Activated naive CD4-positive, alpha-beta T cell treated with anti-CD3 and anti-CD28 coated beads, Interleukin-2, amount 50 U/mL, for 16 hours (primary cell): ENCODE measurements around the gene PSME1.

Experiments used
- DNase-seq: peaks from one replicate; pipeline ENCODE4 v3.0.0-alpha.2; 2020

The PSME1 gene

GRCh38 chr14:24177891-24178290 is 41.9 kb downstream of the PSME1 start:
- DNase-seq: no peak

DNA sequence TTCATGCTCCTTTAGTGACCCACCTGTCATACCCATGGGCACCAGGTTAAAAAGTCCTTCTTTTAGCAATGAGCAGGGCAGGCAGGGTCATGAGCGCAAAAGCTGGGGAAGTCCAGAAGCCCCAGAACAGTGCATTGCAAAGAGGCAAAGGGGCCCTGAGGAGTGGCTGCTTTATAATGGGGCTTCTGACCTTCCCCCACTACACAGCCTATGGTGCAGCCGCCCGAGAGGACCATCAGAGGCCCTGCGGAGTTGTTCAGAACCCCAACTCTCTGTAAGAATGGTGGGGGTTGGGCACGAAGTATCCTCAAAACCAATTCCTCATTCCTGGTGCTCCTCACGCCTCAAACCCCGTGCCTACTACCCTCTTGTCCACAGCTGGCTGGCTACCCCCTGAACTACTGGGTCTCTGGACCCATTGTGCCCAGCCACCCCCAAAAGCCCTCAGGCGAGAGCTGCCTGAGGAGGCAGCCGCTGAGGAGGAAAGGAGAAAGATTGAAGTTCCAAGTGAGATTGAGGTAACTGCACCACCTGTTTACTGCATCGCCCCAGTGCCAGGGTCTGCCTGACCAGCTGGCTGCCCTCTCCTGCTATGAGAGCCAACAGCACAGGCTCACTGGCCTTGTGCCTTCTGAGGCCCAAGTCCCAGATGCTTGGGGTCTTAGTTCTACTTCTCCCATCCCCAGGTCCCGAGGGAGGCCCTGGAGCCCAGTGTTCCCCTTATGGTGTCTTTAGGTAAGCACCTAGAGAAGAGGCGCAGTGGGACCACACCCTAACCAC is 42.6 kb downstream of the PSME1 start:
- no peak for DNase-seq

GRCh38 chr14:24179294-24179960 is 43.4 kb downstream of the PSME1 start:
- no peak for DNase-seq

DNA sequence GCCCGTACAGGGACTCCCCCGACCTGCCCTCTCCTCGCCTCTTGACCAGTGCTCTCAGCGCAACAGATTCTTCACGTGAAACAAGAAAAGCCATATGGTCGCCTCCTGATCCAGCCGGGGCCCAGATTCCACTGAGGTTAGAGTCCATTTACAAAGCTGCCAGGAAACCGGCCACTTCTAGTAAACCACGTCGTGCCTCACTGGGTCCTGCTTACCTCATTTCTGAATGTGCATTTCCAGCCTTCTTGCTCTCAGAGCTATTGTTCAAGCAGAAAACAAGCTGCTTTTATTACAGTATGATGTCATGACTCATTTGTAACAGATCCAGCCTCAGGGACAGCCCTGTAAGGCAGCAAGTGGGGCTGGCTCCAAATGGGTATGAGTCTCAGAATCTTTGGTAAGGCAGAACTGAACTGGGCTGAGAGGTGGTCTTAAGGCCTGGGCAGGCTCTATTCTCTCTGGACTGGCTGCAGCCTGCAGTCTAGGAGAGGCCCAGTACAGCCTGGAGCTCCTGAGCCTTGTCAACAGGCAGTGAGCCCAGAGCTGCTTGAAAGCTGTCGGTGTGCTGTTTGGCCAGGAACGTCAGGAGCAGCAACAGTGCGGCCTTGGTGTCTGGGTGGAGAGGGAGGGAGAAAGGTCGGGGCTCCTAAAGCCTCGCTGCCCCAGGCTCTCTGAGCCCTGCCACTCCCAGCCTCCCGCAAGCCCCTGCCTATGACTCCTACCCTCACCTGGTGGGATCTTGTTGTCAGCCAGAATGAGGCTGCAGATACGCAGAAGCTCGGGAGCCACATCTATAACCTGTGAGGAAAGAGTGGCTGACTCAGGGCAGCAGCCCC is 44.2 kb downstream of the PSME1 start:
- no peak for DNase-seq

GRCh38 chr14:24181371-24182077 is 45.5 kb downstream of the PSME1 start:
- no peak for DNase-seq

GRCh38 chr14:24182110-24182882 is 46.3 kb downstream of the PSME1 start:
- no peak for DNase-seq

- DNase-seq: no peak
Observed at GRCh38 chr14:24183014-24183481, 47.1 kb downstream of the PSME1 start.

DNA sequence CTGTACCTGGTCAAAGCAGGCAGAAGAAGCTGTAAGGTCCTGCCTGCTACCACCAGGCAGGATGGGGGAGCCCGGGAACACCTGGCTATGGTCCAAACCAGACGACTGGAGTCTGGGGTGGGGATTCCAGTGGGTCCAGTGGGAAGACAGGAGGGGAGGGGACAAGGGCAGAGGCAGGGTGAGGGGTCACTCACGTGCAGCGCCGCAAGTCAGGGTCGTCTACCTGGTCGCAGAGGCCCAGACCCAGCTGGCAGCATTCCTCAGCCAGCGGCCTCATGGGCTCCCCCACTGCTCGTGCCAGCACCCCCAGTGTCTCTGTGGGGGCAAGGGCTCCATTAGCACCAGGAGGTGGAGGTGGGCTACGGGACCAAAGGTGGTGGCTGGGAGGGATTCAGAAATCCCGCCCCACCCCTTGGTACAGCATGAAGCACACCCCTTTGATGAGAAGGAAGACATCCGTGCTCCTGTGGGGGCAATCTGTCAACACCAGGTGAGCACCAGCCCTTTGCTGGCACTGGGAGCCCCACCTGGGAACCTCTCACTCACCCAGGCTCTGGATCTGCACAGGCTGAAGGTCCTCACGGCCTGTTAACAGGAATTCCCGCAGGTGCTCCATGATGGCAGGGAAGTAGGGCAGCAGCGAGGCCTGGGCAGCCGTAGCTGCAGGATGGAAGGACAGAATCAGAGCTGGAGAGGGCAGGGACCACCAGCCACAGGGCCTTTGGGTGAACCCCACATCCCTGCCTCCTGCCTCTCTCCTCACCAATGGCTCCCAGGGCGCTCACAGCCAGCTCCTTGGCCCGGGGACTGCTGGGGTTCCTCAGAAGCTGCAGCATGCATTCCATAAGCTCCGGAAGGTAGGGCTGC is 48.3 kb downstream of the PSME1 start:
- DNase-seq: no peak

GRCh38 chr14:24185026-24185425 is 49.0 kb downstream of the PSME1 start:
- DNase-seq: no peak

- no peak for DNase-seq
Observed at GRCh38 chr14:24185741-24186140, 49.7 kb downstream of the PSME1 start.

DNA sequence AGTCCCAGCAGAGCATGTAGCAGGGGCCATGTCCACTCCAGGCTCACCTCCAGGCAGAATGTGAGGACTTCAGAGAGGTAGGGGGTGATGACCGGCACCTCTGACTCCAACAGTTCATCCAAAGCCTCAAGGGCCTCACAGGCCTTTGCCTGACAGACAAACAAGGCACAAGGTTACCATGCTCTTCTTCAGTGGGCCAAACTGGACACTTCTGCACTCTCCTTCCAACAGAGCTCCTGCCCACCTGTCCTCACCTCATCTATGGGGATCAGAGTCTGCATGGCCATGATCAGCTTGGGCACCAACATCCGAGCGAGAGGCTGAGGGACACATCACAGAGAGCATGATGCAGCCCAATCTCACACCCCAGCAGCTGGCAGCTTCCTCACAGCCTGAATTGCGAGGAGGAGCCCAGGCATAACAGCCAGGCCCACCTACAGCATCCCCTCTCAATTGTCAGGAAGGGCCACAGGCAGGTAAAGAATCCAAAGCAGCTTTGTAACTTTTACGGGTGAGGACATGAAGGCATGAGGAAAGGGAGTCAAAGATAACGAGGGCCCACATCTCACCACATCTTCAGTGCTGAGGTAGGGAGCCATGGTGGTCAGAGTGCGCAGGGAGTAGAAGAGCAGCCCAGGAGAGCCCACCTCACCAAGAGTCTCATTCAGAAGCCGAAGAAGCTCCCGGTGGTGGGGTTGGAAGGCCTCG is 51.0 kb downstream of the PSME1 start:
- no peak for DNase-seq

GRCh38 chr14:24187539-24187915 is 51.5 kb downstream of the PSME1 start:
- DNase-seq: no peak
